ENCODE results near the gene FRMD3.

FRMD3 gene

DNA sequence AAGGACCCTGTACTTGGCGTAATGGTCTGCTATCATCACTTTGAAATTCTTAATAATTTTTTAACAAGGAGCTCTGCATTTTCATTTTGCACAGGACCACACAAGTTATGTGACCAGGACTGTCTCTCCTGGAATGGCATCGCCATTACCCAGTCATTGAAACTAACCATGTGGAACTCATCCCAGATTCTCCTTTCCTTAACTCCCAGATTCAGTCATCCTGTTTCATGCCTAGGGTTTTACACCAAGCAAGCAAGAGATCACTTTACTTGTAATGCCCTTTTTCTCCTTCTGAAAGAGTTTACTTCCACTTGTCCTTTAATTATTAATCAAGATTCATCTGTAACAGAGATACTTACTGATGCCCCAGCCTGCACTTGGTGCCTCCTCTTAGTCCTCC lies 12.0 kb downstream of the FRMD3 start:
- H3K23ac ChIP-seq (ENCODE audit: low read length in 2 of 2) = no peak overlapping the region
- H2BK120ac ChIP-seq (ENCODE audit: low read depth, low read length) = no peak overlapping the region
- no peak overlapping the region for H2AFZ ChIP-seq (ENCODE audit: low read depth, low read length)
- no peak overlapping the region for H3K4me2 ChIP-seq (ENCODE audit: low read length, poor library complexity, severe bottlenecking)
- no peak overlapping the region for H3K4ac ChIP-seq (ENCODE audit: low read depth in 1 of 2, low read length in 2 of 2)
- H3K4me3 ChIP-seq (ENCODE audit: insufficient read depth in 1 of 2, low read depth in 1 of 2, low read length in 2 of 2) = no peak overlapping the region
- no peak overlapping the region for H4K8ac ChIP-seq (ENCODE audit: low read length)
- H3K9me3 ChIP-seq (ENCODE audit: control insufficient read depth, low read length) = no peaks in the 10 kb centered on the region
- H2BK5ac ChIP-seq (ENCODE audit: low read depth, low read length, poor library complexity, severe bottlenecking) = no peak overlapping the region
- H3K14ac ChIP-seq (ENCODE audit: low read length in 2 of 2) = no peak overlapping the region
- no peak overlapping the region for H4K91ac ChIP-seq (ENCODE audit: low read length)
- no peaks in the 10 kb centered on the region for H3K36me3 ChIP-seq (ENCODE audit: control insufficient read depth in 1 of 2, insufficient read depth in 2 of 2, low read depth in 1 of 2, low read length in 2 of 2)
- no peak overlapping the region for H2AK5ac ChIP-seq (ENCODE audit: low read length, severe bottlenecking)
- no peaks in the 10 kb centered on the region for H3K4me1 ChIP-seq (ENCODE audit: control insufficient read depth, insufficient read depth, low read depth, low read length)
- no peak overlapping the region for H3K18ac ChIP-seq (ENCODE audit: low read depth in 1 of 2, low read length in 2 of 2)
- H3K27me3 ChIP-seq (ENCODE audit: control insufficient read depth in 1 of 2, insufficient read depth in 1 of 2, low read length in 2 of 2) = no peaks in the 10 kb centered on the region
- H3K27ac ChIP-seq (ENCODE audit: low read length, poor library complexity, severe bottlenecking) = no peak overlapping the region
- H3K9ac ChIP-seq (ENCODE audit: low read length) = no peak overlapping the region
- no peak for DNase-seq
- 89% methylated on average over 2 of the region's 2 CpGs for WGBS
- no peaks in the 10 kb centered on the region for H3K79me1 ChIP-seq (replicated peaks; ENCODE audit: low read length, poor library complexity, severe bottlenecking)
- no peak overlapping the region for H2BK12ac ChIP-seq (ENCODE audit: low read length in 2 of 2)
- H2BK15ac ChIP-seq (ENCODE audit: low read depth, poor library complexity, severe bottlenecking) = no peak overlapping the region

DNA sequence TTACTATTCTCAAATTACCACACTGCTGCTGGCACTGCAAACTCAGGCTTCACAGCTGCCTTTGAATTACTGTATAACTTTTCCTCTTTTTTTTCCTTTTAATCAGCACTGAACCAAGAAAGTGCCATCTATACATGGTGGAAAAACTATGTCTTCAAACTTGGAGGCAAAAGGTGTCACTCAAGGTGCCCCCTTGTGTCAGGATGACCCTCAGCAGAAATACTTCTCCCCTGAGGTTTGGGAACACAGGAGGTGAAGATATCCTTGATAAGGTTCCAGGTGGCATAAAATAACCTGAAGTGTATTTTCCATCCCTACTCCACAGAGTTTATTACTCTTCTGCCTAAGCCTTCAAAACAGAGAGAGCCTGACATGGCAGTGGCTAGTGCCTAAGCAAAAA lies 14.5 kb downstream of the FRMD3 start:
- Histone ChIP-seq H3K4ac (ENCODE audit: low read depth in 1 of 2, low read length in 2 of 2) (no peak overlapping the region), H2BK12ac (ENCODE audit: low read length in 2 of 2) (no peak overlapping the region), H3K23ac (ENCODE audit: low read length in 2 of 2) (no peak overlapping the region), H3K4me2 (ENCODE audit: low read length, poor library complexity, severe bottlenecking) (no peak overlapping the region), H3K4me3 (ENCODE audit: insufficient read depth in 1 of 2, low read depth in 1 of 2, low read length in 2 of 2) (no peak overlapping the region), H2BK120ac (ENCODE audit: low read depth, low read length) (no peak overlapping the region), H3K9ac (ENCODE audit: low read length) (no peak overlapping the region), H2BK15ac (ENCODE audit: low read depth, poor library complexity, severe bottlenecking) (no peak overlapping the region), H3K27ac (ENCODE audit: low read length, poor library complexity, severe bottlenecking) (no peak overlapping the region), H3K27me3 (ENCODE audit: control insufficient read depth in 1 of 2, insufficient read depth in 1 of 2, low read length in 2 of 2) (no peaks in the 10 kb centered on the region), H2BK5ac (ENCODE audit: low read depth, low read length, poor library complexity, severe bottlenecking) (no peak overlapping the region), H3K4me1 (ENCODE audit: control insufficient read depth, insufficient read depth, low read depth, low read length) (no peaks in the 10 kb centered on the region), H3K14ac (ENCODE audit: low read length in 2 of 2) (no peak overlapping the region), H3K79me1 (replicated peaks; ENCODE audit: low read length, poor library complexity, severe bottlenecking) (no peaks in the 10 kb centered on the region), H2AK5ac (ENCODE audit: low read length, severe bottlenecking) (no peak overlapping the region), H3K36me3 (ENCODE audit: control insufficient read depth in 1 of 2, insufficient read depth in 2 of 2, low read depth in 1 of 2, low read length in 2 of 2) (no peaks in the 10 kb centered on the region), H3K18ac (ENCODE audit: low read depth in 1 of 2, low read length in 2 of 2) (no peak overlapping the region), H3K9me3 (ENCODE audit: control insufficient read depth, low read length) (no peaks in the 10 kb centered on the region), H2AFZ (ENCODE audit: low read depth, low read length) (no peak overlapping the region), H4K8ac (ENCODE audit: low read length) (no peak overlapping the region), H4K91ac (ENCODE audit: low read length) (no peak overlapping the region)
- DNase-seq = no peak

DNA sequence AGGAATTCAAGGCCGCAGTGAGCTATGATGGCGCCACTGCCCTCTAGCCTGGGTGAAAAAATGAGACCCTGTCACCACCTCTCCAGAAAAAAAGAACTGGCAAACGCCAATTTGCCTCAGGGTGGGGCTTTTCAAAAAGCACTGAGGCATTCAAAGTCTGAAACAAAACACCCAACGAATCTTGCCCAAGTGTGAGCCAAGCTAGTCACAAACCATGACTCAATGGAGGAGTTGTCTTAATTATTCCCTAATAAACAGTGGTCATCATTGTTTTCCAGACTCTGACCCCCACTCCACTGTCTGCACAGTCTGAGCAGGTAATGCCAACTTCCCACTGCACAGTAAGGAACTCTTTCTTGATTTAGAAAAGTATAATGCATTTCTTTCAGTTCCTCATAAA lies 16.8 kb downstream of the FRMD3 start:
- Histone ChIP-seq H2AFZ (ENCODE audit: low read depth, low read length) (no peak overlapping the region), H3K14ac (ENCODE audit: low read length in 2 of 2) (no peak overlapping the region), H2BK12ac (ENCODE audit: low read length in 2 of 2) (no peak overlapping the region), H3K79me1 (replicated peaks; ENCODE audit: low read length, poor library complexity, severe bottlenecking) (no peaks in the 10 kb centered on the region), H2BK5ac (ENCODE audit: low read depth, low read length, poor library complexity, severe bottlenecking) (no peak overlapping the region), H3K18ac (ENCODE audit: low read depth in 1 of 2, low read length in 2 of 2) (no peak overlapping the region), H3K36me3 (ENCODE audit: control insufficient read depth in 1 of 2, insufficient read depth in 2 of 2, low read depth in 1 of 2, low read length in 2 of 2) (no peaks in the 10 kb centered on the region), H3K9me3 (ENCODE audit: control insufficient read depth, low read length) (no peaks in the 10 kb centered on the region), H2BK15ac (ENCODE audit: low read depth, poor library complexity, severe bottlenecking) (no peak overlapping the region), H3K4ac (ENCODE audit: low read depth in 1 of 2, low read length in 2 of 2) (no peak overlapping the region), H3K27me3 (ENCODE audit: control insufficient read depth in 1 of 2, insufficient read depth in 1 of 2, low read length in 2 of 2) (no peaks in the 10 kb centered on the region), H3K4me3 (ENCODE audit: insufficient read depth in 1 of 2, low read depth in 1 of 2, low read length in 2 of 2) (no peak overlapping the region), H3K27ac (ENCODE audit: low read length, poor library complexity, severe bottlenecking) (no peak overlapping the region), H3K4me1 (ENCODE audit: control insufficient read depth, insufficient read depth, low read depth, low read length) (no peaks in the 10 kb centered on the region), H4K91ac (ENCODE audit: low read length) (no peak overlapping the region), H3K4me2 (ENCODE audit: low read length, poor library complexity, severe bottlenecking) (no peak overlapping the region), H3K23ac (ENCODE audit: low read length in 2 of 2) (no peak overlapping the region), H2BK120ac (ENCODE audit: low read depth, low read length) (no peak overlapping the region), H4K8ac (ENCODE audit: low read length) (no peak overlapping the region), H3K9ac (ENCODE audit: low read length) (no peak overlapping the region), H2AK5ac (ENCODE audit: low read length, severe bottlenecking) (no peak overlapping the region)
- 79% methylated on average over 4 of the region's 4 CpGs for whole genome bisulfite sequencing
- DNase-seq = no peak

DNA sequence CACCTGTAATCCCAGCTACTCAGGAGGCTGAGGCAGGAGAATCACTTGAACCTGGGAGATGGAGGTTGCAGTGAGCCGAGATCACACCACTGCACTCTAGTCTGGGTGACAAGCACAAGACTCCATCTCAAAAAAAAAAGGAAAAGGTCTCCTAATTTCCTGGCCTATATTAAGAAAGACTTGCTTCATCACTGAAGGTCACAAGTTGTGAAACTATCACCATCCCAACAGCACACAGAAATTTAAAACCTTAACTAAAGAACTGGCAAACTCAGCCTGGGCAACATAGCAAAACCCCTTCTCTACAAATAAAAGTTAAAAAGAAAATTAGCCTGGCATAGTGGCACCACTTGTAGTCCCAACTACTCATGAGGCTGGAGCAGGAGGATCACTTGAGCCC lies 17.2 kb downstream of the FRMD3 start:
- Histone ChIP-seq H2AFZ (ENCODE audit: low read depth, low read length) (no peak overlapping the region), H3K9ac (ENCODE audit: low read length) (no peak overlapping the region), H3K4me2 (ENCODE audit: low read length, poor library complexity, severe bottlenecking) (no peak overlapping the region), H4K8ac (ENCODE audit: low read length) (no peak overlapping the region), H3K9me3 (ENCODE audit: control insufficient read depth, low read length) (no peaks in the 10 kb centered on the region), H3K36me3 (ENCODE audit: control insufficient read depth in 1 of 2, insufficient read depth in 2 of 2, low read depth in 1 of 2, low read length in 2 of 2) (no peaks in the 10 kb centered on the region), H2BK5ac (ENCODE audit: low read depth, low read length, poor library complexity, severe bottlenecking) (no peak overlapping the region), H2BK12ac (ENCODE audit: low read length in 2 of 2) (no peak overlapping the region), H3K4me3 (ENCODE audit: insufficient read depth in 1 of 2, low read depth in 1 of 2, low read length in 2 of 2) (no peak overlapping the region), H3K4me1 (ENCODE audit: control insufficient read depth, insufficient read depth, low read depth, low read length) (no peaks in the 10 kb centered on the region), H3K79me1 (replicated peaks; ENCODE audit: low read length, poor library complexity, severe bottlenecking) (no peaks in the 10 kb centered on the region), H3K14ac (ENCODE audit: low read length in 2 of 2) (no peak overlapping the region), H3K18ac (ENCODE audit: low read depth in 1 of 2, low read length in 2 of 2) (no peak overlapping the region), H3K27me3 (ENCODE audit: control insufficient read depth in 1 of 2, insufficient read depth in 1 of 2, low read length in 2 of 2) (no peaks in the 10 kb centered on the region), H3K27ac (ENCODE audit: low read length, poor library complexity, severe bottlenecking) (no peak overlapping the region), H3K23ac (ENCODE audit: low read length in 2 of 2) (no peak overlapping the region), H2BK120ac (ENCODE audit: low read depth, low read length) (no peak overlapping the region), H2BK15ac (ENCODE audit: low read depth, poor library complexity, severe bottlenecking) (no peak overlapping the region), H2AK5ac (ENCODE audit: low read length, severe bottlenecking) (no peak overlapping the region), H3K4ac (ENCODE audit: low read depth in 1 of 2, low read length in 2 of 2) (no peak overlapping the region), H4K91ac (ENCODE audit: low read length) (no peak overlapping the region)
- WGBS = 92% methylated on average over 1 of the region's 1 CpG
- no peak for DNase-seq
